22Rv1 (cell line): ENCODE data around the gene TRAM2.

Experiments used
- CTCF ChIP-seq: fragments of 450-650 bp; IDR thresholded peaks from 2 replicates; pipeline ENCODE4 v1.5.1; 2017; ENCODE audit warnings: mild to moderate bottlenecking
- ZFX ChIP-seq: fragments of 450-650 bp; IDR thresholded peaks from 2 replicates; pipeline ENCODE4 v1.6.1; 2017; ENCODE audit warnings: antibody characterized with exemption, borderline replicate concordance

- TF ChIP-seq CTCF = no peak
- TF ChIP-seq ZFX = no peak
Measured at GRCh38 chr6:52553158-52553557, 23.7 kb downstream of the TRAM2 start.
